HG03439 (cell line): ENCODE measurements around the gene MORN3.
A peak's percentile ranks its signal among the peaks of the same experiment; 100 is the strongest.
"Not testable (repeated sequence)": the region's sequence is repeated elsewhere in the genome, so short reads cannot be mapped to it uniquely, and the experiment has no call there.

ENCODE experiments used
- ATAC-seq: cut with Tn5 transposase; IDR thresholded peaks from one replicate; pipeline ENCODE4 v1.9.1; 2021; ENCODE audit warnings: mild to moderate bottlenecking, moderate library complexity; ENCODE audit not compliant: unreplicated experiment

The MORN3 gene

DNA sequence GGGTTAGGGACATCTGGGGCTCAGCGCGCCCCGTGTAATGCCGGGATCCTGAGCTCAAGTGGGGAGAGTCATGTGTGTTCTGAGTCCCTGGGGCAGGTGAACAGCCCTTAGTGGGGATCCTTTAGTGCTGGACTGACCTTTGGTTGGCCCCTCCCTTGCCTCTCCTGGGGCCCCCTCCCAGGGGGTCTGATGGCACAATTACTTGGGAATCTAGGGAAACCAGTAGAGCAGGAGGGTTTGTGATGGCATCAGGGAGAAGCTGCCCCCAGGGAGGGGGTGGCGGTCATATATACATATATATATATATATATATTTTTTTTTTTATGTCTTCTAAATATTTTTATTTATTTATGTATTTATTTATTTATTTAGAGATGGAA, at the start of gene MORN3:
Gene MORN3, minus strand, starts transcription at position 134 of the 380 bp plus-strand sequence. CDS start 171 bp downstream, outside the sequence.
- no peak for ATAC-seq

- no peak for ATAC-seq
Observed at GRCh38 chr12:121718653-121719239, 49.3 kb upstream of the MORN3 start.

GRCh38 chr12:121717041-121717699, 47.7 kb upstream of the MORN3 start:
- ATAC-seq, result no peak

DNA sequence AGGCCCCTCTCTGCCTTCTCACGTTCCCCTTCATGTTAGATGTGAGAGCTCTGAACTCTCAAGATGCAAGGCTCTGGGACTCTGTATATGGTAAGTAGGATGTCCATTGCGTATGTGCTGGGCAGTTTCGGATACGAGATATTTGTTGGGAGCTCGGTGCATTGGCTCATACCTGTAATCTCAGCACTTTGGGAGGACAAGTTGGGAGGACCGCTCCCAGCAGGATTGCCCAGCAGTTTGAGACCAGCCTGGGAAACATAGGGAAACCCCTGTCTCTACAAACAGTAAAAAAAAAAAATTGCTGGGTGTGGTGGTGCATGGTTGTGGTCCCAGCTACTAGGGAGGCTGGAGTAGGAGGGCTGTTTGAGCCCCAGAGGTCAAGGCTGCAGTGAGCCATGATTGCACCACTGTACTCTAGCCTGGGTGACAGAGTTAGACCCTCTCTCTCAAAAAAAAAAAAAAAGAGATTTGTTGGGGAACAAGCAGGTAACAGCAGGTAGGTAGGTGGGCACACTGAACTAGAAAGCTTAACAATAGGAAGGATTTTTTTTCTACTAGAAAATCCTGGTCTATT, 46.5 kb upstream of the MORN3 start:
- no peak for ATAC-seq

DNA sequence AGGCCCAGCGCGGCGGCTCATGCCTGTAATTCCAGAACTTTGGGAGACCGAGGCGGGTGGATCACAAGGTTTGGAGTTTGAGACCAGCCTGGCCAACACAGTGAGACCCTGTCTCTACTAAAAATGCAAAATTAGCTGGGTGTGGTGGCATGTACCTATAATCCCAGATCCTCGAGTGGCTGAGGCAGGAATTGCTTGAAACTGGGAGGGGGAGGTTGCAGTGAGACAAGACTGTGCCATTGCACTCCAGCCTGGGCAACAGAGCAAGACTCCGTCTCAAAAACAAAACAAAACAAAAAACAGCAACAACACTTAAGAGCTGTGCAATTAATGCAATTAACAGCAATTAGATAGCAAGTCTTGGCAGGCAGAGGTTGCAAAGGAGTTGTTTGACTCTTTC, 45.6 kb upstream of the MORN3 start:
- not testable (repeated sequence) for ATAC-seq

DNA sequence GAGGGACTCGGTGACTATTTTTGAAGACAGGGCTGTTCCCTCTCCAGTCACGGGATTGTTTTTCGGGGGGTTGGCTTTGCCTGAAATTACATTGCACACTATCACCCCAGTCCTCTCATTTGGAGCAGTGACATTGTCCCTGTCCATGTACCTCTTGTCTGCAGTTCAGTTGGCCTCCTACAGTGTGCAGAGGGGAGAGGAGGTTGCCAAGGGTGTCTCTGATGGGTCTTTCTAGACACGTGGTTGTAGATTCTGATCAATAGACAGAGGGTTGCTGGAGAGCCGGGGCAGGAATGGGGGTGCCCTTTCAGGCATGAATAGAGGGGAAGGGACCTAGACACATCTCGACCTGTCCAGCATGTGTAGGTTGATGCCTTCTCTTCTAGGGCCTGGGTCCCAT, 44.3 kb upstream of the MORN3 start:
- ATAC-seq, result no peak

GRCh38 chr12:121713257-121713777, 43.9 kb upstream of the MORN3 start:
- no peak for ATAC-seq

DNA sequence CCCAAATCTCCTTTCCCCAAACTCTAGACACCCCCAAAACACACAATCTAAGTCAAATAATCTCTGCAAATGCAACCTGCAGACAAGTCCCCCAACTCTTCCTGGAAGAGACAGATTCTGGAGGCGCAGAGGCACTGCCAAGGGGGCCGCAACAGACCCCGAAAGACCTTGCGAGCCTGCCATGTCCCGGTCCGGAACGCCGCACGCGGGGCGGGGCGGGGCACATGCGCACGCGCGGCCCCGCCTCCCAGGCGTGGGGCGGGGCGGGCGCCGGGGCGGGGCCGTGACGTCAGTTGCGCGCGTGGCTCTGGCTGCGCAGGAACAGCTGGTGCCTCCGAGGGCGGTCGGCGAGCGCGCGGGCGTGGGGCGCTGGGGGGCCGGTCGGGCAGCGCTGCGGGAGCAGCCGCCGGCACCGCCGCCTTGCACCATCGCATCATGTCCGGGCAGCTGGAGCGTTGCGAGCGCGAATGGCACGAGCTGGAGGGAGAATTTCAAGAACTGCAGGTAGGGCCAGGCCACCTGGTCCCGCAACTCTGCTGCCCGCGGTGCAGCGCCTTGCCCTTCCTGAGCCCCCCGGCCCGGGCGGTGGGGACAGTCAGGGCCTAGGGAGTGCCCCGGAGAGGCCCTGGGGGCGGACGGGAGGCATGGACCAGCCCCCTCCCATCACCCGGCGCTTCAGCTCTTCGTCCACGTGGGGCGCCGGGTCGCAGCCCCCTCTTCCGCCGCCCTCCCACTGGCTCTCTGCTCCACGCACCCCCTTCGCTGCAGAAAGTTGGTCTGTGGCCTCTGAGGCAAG, 43.2 kb upstream of the MORN3 start, which contains the start of gene TMEM120B:
Gene TMEM120B, plus strand, starts transcription at position 292 of the 796 bp plus-strand sequence. Its CDS starts 144 bp downstream, at position 436.
- peak; percentile 77 for ATAC-seq

DNA sequence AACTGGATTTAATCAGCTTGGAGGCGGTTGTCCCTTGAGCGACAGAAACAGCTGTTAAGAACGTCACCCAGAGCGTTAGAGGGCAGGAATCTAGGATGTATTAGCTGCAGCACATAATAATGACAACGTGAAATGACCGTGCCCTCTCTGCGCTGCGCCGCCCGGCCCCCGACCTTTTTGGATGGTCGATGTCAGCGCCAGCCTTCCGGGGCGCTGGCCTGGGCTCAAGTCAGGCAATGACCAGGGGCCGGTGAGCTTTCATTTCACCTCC, 42.7 kb upstream of the MORN3 start:
- peak; percentile 40 for ATAC-seq

GRCh38 chr12:121711361-121712189, 42.1 kb upstream of the MORN3 start:
- ATAC-seq, result no peak

GRCh38 chr12:121709478-121709961, 40.1 kb upstream of the MORN3 start:
- no peak for ATAC-seq

- not testable (repeated sequence) for ATAC-seq
Observed at GRCh38 chr12:121709064-121709424, 39.6 kb upstream of the MORN3 start.

- no peak for ATAC-seq
Observed at GRCh38 chr12:121708313-121709063, 39.0 kb upstream of the MORN3 start.

- no peak for ATAC-seq
Observed at GRCh38 chr12:121705514-121705913, 36.1 kb upstream of the MORN3 start.

DNA sequence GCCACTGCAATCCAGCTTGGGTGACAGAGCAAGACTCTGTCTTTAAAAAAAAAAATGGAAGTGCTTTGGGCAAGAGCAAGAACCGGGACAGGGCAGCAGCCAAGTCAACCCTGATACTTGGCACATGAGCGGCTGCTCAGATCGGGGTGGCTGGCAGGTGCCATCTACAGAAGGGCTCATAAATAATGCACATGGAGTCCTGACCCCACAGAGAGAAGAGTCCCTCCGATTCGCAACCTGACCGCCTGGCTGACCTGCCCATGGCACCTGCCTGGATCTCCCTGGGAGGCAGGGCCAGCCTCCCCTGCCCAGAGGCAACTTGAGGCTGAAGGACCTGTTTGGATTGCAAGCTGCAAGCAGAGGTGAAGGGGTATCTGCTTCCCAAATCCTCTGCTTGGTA, 33.5 kb upstream of the MORN3 start:
- no peak for ATAC-seq

- ATAC-seq, result no peak
Observed at GRCh38 chr12:121701667-121702277, 32.3 kb upstream of the MORN3 start.

- not testable (repeated sequence) for ATAC-seq
Observed at GRCh38 chr12:121697861-121698260, 28.4 kb upstream of the MORN3 start.

- no peak for ATAC-seq
Observed at GRCh38 chr12:121697093-121697698, 27.7 kb upstream of the MORN3 start.

DNA sequence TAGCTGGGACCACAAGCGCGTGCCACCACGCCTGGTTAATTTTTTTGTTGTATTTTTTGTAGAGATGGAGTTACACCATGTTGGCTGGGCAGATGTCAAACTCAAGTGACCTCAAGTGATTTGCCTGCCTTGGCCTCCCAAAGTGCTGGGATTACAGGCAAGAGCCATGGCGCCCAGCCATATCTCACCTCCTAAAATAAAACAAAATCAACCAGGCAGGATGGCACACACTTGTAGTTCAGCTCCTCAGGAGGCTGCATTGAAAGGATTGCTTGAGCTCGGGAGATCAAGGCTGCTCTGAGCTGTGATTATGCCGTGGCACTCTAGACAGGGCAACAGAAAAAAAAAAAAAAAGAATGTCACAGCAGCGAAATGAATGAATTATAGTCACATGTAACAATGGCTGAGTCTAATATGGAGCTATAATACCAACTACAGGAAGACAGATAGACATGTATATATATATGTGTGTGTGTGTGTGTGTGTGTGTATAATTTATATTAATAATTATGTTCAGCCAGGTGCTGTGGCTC, 23.8 kb upstream of the MORN3 start:
- ATAC-seq, result no peak
